ENCODE measurements around the gene COLEC12. TPM values are rescaled to one million over a fixed set of nuclear protein-coding genes. Genes with fewer than 3 reads are reported as not detected.
"Not testable (repeated sequence)": the region's sequence is repeated elsewhere in the genome, so short reads cannot be mapped to it uniquely, and the experiment has no call there.

Gene COLEC12
- total RNA-seq, 1 experiment from 2014 or later: 61.2 TPM

DNA sequence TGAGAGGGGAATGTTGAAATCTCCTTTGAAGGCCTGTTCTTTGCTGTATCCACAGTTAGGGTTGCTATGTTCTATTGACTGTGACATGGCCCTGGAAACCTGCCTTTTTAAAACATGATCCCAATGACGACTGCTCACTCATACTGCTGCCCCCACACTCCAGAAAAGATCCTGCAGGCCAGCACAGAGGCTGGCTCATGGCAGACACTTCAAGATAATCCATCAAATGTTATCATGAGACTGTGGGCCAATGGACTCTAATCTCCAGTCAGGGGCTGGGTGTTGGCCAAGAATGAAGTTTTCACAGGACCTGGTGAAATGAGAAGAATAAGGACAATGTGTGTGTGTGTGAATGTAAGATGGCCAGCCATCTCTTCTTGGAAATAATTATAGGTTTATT, 173.7 kb downstream of the COLEC12 start:
- no peak for DNase-seq (ENCODE audit: low read depth)

DNA sequence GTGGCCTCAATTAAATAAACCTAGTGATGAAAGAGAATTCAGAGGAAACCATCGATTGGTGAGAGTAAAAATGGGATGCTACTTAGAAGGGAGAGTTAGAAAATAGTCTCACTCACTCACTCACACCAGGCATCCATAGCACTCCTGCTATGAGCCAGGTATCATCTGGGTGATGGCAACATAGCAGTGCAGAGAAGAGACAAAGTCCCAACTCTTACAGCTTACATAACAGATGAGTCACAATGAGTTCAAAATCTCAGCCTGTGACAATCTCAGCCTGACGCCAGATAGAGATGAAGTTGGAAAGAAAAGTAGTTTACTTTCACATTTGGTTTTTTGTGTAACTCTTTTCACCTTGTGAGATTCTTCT, 177.3 kb downstream of the COLEC12 start:
- DNase-seq (ENCODE audit: low read depth): peak; percentile 80

DNA sequence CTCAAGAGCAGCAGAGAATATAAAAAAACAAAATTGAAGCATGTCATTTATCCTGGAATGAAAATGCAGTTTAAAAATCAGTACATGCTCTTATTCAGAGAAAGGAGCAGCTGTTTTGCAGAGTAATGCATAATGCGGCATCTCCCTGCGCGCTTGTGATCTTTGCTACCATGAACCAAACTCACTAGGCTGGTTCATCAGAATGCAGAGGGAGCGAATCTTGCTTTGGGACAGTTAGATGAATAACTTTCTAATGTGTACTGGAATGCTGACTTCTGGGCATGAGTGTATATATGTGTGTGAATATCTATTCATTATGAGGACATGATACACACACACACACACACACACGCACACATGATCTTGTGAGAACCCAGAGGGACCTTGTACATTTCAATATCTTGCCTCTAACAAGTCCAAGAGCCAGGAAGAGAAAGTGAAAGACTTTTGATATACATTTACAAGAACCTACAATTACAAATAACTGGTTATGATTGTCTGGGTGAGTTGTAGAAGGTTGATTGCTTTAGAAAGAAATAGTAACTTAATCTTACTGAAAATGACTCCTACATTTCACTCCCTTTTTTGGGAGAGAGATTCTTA, 178.5 kb downstream of the COLEC12 start:
- DNase-seq (ENCODE audit: low read depth): no peak

DNA sequence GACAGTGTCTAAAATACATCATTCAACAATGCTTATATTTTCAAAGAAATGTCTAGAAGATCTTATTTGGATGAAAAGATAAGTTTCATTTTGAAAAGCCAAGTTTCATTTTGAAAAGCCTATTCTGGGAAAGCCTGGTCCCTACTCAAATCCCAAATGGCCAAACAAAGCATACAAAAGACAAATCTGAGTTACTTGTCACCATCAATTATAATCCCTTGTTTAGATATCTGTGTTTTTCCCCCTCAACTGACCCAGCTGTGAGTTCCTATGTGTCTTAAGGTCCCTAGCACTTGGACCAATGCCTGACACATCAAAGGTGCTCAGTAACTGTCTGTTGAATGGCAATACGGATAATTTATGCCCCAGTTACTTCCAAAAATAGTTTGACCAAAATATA, 180.3 kb downstream of the COLEC12 start:
- no peak for DNase-seq (ENCODE audit: low read depth)

DNA sequence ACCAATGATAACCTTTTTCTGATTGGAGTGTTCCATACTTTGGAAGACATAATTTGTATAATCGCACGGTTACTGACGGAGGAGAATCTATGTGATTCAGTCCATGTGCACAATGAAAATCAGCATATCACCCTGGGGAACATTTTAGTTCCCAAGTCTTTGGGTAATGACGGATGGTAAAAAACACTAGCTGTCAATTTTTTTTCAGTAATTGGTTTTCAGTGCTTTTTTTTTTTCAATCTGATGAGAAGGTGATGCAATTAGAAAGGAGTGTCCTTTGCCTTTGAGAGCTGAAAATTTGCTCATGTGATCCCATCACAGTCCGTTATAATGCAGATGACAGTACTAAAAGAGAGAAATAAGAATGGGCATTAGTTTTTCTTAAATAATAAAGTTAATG, 180.8 kb downstream of the COLEC12 start:
- no peak for DNase-seq (ENCODE audit: low read depth)

DNA sequence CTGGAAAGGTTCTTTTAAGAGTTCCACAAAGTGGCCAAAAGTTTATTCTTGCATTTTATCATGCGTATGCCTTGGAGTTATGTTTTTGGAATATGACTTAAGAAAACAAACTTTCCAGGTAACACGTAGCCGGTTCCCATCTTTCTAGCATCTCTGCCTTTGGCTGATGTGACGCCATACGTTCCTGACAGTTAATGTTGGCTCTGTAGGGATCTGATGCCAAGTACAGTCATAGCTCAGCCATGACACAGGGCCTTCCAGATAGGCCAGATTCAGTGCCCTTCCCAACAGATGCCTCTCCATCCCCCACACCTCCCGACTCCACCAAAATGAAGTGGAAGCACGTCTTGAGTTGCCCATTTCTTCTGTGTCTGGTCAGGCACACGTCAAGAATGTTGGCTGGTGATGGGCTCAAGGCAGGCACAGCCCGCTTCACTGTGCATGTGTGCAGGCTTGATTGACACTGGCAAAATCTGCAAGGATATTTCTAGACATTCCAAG, 181.7 kb downstream of the COLEC12 start:
- peak; percentile 33 for DNase-seq (ENCODE audit: low read depth)

DNA sequence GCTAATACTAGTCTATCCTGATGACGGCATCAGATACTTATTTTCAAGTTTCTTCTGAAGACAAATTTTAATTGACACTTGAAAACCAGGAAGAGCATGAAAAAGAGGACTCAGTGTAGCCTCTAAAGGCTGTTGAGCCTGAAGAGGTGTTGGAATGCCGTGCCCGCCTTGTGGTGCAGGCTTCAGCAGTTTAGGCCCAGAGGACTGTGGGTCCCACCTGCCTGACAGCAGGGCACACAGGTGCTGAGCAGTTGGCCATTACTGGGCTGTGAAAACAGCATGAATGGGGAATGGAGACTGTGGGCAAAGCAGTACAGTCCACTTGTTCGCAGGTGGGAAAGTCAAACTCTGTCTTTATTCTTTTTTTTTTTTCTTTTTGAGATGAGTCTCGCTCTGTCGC, 182.9 kb downstream of the COLEC12 start:
- no peak for DNase-seq (ENCODE audit: low read depth)

DNA sequence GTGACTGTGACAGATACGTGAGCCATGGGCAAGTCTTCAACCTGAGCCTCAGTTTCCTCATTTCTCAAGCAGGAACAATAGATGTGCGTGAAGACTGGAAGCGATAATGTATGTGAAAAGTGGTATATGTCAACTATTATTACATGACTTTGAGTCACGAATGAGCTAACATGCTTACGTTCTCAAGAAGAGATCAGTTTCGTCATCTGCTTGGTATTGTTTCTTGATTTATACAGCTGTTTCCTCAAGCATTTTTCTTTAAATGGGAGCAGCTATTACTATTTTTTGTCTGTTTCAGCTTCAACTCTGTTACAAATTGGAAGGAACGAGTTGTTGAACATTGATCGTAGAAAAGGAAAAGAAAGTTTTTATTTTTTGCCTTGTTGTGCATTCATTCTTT, 184.1 kb downstream of the COLEC12 start:
- no peak for DNase-seq (ENCODE audit: low read depth)

DNA sequence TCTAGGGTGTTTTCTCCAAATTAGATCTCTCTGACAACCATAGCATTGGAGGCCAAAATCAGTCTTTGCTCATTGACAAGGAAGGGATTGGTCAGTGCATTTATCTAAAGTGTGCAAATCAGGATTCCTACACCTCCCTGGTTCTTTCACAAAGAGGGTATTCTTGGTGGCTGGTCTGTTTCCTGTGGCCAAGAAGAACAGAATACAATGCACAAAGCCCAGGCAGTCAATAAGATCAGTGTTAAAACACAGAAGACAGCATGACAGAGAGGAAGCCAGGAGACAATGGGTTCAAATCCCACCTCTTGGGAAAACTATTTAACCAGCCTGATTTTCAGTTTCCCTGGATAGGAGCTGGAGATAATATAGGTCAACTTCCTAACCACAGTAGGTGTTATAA, 186.6 kb downstream of the COLEC12 start:
- DNase-seq (ENCODE audit: low read depth): no peak

DNA sequence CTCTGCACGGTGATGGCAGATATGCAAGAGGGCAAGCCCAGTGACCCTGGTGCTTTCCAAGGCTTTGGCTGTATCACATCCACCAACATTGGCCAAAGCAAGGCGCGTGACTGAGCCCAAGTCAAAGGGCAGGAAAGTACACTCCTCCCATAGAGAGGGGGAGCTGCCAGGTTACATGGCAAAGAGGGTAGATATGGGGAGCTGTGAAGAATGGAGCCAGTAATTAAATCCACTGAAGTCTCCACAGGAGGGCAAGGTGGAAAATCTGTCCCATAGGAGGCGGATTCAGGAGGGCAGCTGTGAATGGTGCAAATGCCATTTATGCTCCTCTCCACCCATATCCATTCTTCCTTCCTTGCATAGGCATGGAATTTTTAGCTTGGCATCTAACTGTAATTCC, 188.1 kb downstream of the COLEC12 start:
- no peak for DNase-seq (ENCODE audit: low read depth)

DNA sequence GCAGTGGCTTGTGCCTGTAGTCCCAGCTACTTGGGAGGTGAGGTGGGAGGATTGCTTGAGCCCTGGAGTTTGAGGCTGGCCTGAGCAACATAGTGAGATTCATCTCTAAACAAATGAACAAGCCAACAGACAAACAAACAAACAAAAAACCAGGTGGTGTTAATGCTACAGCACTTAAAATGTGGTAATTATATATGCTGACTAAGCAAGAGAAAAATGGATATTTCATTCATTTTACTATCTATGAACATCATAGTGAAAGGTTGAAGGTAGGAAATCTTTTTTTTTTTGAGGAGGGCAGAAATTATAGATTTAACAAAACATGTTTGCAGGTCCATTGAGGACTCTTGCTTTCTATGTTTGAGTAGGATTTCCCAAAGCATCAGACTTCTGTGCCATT, 190.5 kb downstream of the COLEC12 start:
- DNase-seq (ENCODE audit: low read depth): no peak

DNA sequence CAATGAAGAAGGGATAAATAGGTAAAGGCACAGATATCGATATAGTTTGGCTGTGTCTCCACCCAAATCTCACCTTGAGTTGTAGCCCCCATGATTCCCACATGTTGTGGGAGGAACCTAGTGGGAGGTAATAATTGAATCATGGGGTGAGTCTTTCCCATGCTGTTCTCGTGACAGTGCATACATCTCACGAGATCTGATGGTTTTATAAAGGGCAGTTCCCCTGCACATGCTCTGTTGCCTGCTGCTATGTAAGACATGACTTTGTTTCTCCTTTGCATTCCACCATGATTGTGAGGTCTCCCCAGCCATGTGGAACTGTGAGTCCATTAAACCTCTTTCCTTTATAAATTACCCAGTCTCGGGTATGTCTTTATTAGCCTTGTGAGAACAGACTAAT, 192.4 kb downstream of the COLEC12 start:
- DNase-seq (ENCODE audit: low read depth): not testable (repeated sequence)

DNA sequence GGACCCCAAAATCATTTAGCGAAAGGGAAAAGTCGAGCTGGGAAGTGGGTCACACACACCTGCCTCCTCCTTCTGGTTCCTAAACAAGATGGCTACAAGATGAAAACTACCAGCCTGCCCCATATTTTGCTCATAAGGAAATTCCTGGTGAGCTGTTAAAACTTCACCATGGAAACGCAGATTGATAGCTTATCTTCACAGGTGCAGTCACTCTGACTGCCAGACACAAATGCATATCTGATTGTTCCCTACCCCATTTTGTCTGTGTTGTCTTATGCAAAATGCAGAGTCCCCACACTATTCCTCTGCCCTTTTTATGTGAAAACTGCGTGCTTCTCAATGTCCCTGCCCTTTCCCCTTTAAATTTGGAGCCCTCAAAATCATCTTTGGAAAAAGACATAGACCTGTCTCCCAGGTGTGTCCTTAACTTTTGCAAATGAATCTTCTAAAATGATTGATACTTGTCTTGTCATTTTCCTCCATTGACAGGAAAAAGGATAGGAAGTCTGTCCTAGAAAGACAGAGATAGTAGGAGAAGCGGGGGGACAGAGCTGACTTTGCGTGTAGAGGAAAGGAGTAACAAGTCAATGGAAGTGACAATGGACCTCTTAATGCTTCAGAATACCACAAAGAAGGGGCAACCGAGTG, 193.8 kb downstream of the COLEC12 start:
- DNase-seq (ENCODE audit: low read depth): no peak

DNA sequence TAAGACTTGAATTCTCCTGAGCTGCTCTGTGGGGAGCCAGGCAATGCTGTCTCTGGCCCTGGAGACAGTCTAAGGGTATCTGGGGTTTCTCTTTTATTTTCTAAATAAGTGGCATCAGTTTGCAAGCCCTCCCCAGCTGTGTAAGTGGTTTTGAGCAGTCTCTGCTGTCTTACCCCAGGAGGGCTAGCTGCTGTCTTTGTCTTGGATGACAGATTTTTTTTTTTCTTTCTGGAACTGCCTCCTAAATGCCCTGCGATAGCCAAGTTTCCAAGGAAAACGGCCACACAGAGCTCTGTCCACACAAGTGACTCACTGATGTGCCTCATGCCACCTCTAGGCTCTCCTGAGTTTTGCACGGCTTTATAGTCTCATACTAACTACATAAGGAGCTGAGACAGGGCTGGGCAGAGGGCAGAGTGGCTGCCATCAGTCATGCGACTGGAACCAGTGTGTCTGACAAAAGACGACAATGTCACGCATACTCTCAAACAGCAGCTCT, 195.4 kb downstream of the COLEC12 start:
- peak; percentile 70 for DNase-seq (ENCODE audit: low read depth)

DNA sequence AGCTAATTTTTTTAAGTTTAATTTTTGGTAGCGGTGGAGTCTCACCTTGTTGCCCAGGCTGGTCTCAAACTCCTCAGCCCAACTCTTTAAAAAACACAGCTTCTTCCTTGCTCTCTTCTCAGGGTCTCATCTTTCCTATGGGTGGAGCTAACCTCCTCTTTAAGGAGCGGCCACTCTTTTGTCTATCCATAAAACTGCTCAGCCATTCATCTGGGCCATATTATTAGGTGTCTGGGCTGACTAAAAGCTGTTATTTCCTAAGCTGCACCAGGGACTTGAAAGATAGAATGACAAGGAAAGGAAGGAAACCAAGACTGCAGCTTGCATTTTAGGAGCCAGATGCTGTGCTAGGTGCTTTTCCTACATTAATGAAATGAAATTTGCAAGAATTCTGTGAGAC, 196.9 kb downstream of the COLEC12 start:
- DNase-seq (ENCODE audit: low read depth): no peak

DNA sequence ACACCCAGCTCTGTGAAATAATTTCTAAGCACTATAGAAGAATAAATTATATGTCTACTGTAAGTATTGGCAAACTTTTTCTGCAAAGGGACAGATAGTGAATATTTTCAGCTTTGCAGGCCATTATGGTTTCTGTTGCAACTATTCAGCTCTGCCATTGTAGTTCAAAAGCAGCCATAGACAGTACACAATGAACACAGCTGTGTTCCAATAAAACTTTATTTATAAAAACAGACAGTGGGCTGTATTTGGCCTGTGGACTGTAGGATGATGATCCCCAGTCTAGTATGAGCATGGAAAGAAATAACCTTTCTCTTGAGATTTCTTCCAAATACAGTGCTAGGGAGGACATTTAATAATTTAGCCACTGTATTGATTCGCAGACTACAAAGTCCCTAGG, 197.5 kb downstream of the COLEC12 start:
- no peak for DNase-seq (ENCODE audit: low read depth)

DNA sequence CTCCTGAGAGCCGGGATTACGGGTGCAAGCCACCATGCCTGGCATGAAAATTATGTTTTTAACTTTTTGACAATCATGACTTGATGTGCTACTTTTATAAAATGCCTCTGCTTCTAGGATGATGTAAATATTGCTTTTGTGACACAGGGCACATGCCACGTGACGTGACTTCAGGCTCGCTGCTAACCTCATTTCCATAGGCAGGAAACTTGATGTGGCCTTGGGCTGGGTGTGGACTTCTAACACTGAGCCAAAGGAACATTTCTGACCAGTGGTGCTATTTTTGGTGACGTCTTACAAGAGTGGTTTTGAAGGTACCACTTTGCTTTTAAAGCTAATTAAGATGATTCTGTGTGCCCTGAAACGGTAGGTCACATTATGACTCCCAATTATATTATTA, 198.4 kb downstream of the COLEC12 start:
- no peak for DNase-seq (ENCODE audit: low read depth)

DNA sequence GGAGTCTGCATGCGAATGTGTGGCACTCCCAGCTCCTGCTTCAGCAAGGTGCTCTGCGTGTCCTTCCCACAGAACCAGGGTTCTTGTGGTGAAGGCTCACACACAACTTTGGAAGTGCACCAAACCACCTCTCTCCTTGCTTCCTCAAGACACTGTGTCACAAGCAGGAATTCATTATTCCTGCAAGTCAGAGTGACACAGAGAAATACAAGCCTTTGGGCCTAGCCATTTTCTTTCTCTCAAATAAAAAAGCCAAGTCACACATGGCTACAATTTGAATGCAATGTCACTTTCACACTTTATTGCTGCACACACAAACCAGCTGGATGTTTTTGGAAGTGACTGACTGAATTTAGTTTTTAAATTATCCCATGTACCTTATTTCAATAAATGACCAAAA, 202.6 kb downstream of the COLEC12 start:
- DNase-seq (ENCODE audit: low read depth): peak; percentile 38

DNA sequence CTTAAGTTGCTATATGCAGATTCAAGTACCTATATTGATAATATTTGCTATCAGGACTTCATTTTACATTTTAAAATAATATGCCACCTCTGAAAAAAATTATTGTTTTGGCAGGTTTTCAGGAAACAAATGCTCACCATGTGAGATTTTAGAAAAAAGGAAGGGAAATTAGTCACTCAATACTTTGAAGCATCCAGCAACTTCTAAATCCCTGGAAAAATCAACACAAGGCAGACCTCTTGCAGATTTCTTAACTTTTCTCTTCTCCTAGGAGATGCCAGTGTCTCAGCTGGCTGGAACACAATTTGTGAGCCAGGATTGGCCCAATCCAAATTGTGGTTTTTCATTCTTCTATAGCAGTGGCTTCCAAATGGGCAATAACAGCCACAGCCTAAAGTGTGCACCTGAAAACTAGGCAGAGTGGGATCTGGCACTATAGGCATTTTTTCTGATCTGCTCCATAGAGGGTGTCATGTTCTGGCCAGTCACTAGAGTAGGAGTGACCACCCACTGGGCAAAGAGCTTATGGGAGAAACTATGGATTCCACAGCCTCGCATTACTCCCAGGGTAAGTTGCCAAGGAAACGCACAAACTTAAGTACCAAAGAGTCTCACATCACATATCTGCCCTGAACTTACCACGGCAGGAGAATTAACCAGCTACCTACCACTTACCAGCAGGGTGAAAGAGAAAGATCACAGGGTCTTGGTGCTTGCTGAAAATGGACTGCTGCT, 204.6 kb downstream of the COLEC12 start:
- DNase-seq (ENCODE audit: low read depth): peak; percentile 12

DNA sequence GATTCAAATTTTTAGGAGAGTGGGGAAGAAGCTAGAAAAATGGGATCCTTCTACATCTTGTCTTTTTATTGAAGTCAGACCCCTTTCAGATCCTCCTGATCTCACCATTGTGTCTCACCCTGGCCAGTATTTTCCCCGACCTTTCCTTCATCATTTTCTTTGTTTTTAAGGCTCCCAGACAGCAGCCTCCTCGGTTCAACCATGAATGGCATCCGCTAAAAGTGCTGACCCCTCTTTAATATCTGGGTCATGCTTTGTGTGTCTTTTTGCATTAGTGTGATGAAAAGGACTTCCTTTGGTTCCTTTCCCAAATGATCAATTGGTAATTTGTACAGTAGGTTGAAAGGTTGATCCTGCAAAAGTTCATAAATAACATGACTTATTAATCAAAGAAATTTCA, 205.9 kb downstream of the COLEC12 start:
- DNase-seq (ENCODE audit: low read depth): no peak

DNA sequence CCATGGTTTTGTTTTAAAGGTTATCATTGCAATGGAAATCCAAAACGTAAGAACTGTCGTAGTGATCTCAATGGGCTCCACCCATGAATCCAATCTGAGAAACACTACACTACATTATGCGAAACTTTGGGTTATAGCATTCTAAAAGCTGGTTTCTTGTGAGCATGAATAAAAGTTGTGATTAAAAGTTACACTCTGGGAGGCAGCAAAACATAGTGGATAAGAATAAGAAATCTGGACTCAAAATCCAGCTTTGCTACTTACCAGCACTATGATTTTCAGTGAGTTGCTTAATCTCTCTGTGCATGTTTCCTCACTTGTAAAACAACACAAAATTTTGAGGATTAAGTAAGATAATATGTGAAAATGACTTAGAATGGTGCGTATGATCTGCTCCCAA, 207.0 kb downstream of the COLEC12 start:
- peak; percentile 12 for DNase-seq (ENCODE audit: low read depth)

DNA sequence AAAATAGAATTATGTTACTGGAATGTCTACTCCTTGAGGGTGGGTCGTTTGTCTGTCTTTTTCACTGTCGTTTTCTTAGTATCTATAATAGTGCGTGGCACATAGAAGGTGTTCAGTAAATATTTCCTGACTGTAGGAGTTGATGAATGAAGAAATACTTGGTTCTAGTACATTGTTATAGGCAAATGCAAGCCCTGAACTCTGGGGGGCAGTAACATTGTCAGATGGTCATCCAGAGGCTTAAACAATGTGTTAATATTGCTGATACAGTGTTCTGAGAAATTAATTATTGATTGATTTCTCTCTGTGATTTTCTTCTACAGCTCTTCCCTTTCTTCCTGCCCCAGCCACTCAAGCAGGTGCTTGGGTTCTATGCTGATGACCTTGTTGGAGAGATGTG, 208.2 kb downstream of the COLEC12 start:
- DNase-seq (ENCODE audit: low read depth): no peak

DNA sequence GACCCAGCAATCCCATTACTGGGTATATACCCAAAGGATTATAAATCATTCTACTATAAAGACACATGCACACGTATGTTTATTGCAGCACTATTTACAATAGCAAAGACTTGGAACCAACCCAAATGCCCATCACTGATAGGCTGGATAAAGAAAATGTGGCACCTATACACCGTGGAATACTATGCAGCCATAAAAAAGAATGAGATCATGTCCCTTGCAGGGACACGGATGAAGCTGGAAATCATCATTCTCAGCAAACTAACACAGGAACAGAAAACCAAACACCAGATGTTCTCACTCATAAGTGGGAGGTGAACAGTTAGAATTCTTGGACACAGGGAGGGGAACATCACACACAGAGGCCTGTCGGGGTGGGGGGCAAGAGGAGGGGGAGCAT, 210.5 kb downstream of the COLEC12 start:
- not testable (repeated sequence) for DNase-seq (ENCODE audit: low read depth)

All from M059J (cell line).